Neural cell (in vitro differentiated cells): ENCODE data around the gene KRTAP5-10. TPM values are rescaled to one million over a fixed set of nuclear protein-coding genes. Genes with fewer than 3 reads are reported as not detected.
"Not testable (repeated sequence)": the region's sequence is repeated elsewhere in the genome, so short reads cannot be mapped to it uniquely, and the experiment has no call there.

ENCODE experiments used
- H2AFZ ChIP-seq: fragments of 200-600, 300-800 bp; sonication (generic), shearing (Covaris generic); 2 replicates; pipeline ENCODE4 v1.6.0; 2014; ENCODE audit warnings: low read depth, mild to moderate bottlenecking, antibody characterized with exemption, low read length, moderate library complexity
- H3F3A ChIP-seq: fragments of 200-600 bp; shearing (Covaris generic); 2 replicates; pipeline ENCODE4 v1.6.1; 2016; ENCODE audit warnings: mild to moderate bottlenecking, moderate library complexity, mixed read lengths, antibody characterized with exemption, low read length; ENCODE audit not compliant: insufficient read depth, poor library complexity, severe bottlenecking
- H3K27ac ChIP-seq: fragments of 200-600, 300-800 bp; sonication (generic), shearing (Covaris generic); 2 replicates; pipeline ENCODE4 v1.5.1; 2014; ENCODE audit warnings: mild to moderate bottlenecking, low read length, moderate library complexity
- H3K27me3 ChIP-seq: fragments of 300-800, 200-600 bp; sonication (generic), shearing (Covaris generic); 2 replicates; pipeline ENCODE4 v1.6.0; 2014; ENCODE audit warnings: mild to moderate bottlenecking, low read depth, low read length, moderate library complexity; ENCODE audit not compliant: insufficient read depth
- H3K36me3 ChIP-seq: fragments of 300-800, 200-600 bp; sonication (generic), shearing (Covaris generic); 2 replicates; pipeline ENCODE4 v1.5.1; 2014; ENCODE audit warnings: mild to moderate bottlenecking, antibody characterized with exemption, low read length, moderate library complexity; ENCODE audit not compliant: insufficient read depth
- H3K4me2 ChIP-seq: fragments of 300-800, 200-600 bp; sonication (generic), shearing (Covaris generic); 2 replicates; pipeline ENCODE4 v1.6.0; 2014; ENCODE audit warnings: mild to moderate bottlenecking, low read length
- H3K4me3 ChIP-seq: fragments of 300-800, 200-600 bp; sonication (generic), shearing (Covaris generic); 2 replicates; pipeline ENCODE4 v1.5.1; 2014; ENCODE audit warnings: mild to moderate bottlenecking, low read length, moderate library complexity
- H3K79me2 ChIP-seq: fragments of 200-600 bp; shearing (Covaris generic); replicated peaks from 2 replicates; pipeline ENCODE4 v1.6.0; 2014; ENCODE audit warnings: mild to moderate bottlenecking, low read length, moderate library complexity; ENCODE audit not compliant: insufficient read depth
- H3K9ac ChIP-seq: fragments of 300-800, 200-600 bp; sonication (generic), shearing (Covaris generic); 2 replicates; pipeline ENCODE4 v1.6.1; 2016; ENCODE audit warnings: mild to moderate bottlenecking, low read length, mixed read lengths
- H3K9me2 ChIP-seq: fragments of 200-600 bp; shearing (Covaris generic); 2 replicates; pipeline ENCODE4 v1.6.1; 2016; ENCODE audit warnings: mild to moderate bottlenecking, low read length, mixed read lengths; ENCODE audit not compliant: insufficient read depth
- H3K9me3 ChIP-seq: fragments of 200-600, 300-800 bp; sonication (generic), shearing (Covaris generic); 2 replicates; pipeline ENCODE4 v1.6.1; 2016; ENCODE audit warnings: mild to moderate bottlenecking, mixed run types, low read length, moderate library complexity, mixed read lengths
- H4K20me1 ChIP-seq: fragments of 200-600 bp; shearing (Covaris generic); 2 replicates; pipeline ENCODE4 v1.6.1; 2016; ENCODE audit warnings: mild to moderate bottlenecking, mixed run types; ENCODE audit not compliant: insufficient read depth
- CTCF ChIP-seq: fragments of 450-650 bp; IDR thresholded peaks from 2 replicates; pipeline ENCODE4 v1.5.1; 2014; ENCODE audit warnings: antibody characterized with exemption, mild to moderate bottlenecking, moderate library complexity; ENCODE audit not compliant: poor library complexity, severe bottlenecking
- EP300 ChIP-seq: fragments of 450-650 bp; conservative IDR thresholded peaks from 2 replicates; pipeline ENCODE4 v1.6.1; 2014; ENCODE audit warnings: antibody characterized with exemption, mild to moderate bottlenecking, moderate library complexity; ENCODE audit not compliant: poor library complexity, severe bottlenecking
- EZH2 ChIP-seq: fragments of 200-600, 300-800 bp; shearing (Covaris generic), sonication (generic); IDR thresholded peaks from 2 replicates; pipeline ENCODE4 v1.6.1; 2014; ENCODE audit warnings: antibody characterized with exemption, low read length, borderline replicate concordance, mild to moderate bottlenecking; ENCODE audit not compliant: insufficient read depth, poor library complexity, severe bottlenecking
- MXI1 ChIP-seq: fragments of 450-650 bp; conservative IDR thresholded peaks from 2 replicates; pipeline ENCODE4 v1.6.1; 2014; ENCODE audit warnings: antibody characterized with exemption, mild to moderate bottlenecking; ENCODE audit not compliant: poor library complexity, severe bottlenecking
- POLR2AphosphoS5 ChIP-seq: IDR thresholded peaks from 2 replicates; pipeline ENCODE4 v1.6.1; 2012
- RAD21 ChIP-seq: fragments of 450-650 bp; conservative IDR thresholded peaks from 2 replicates; pipeline ENCODE4 v1.6.1; 2014; ENCODE audit warnings: antibody characterized with exemption, mild to moderate bottlenecking, moderate library complexity
- REST ChIP-seq: IDR thresholded peaks from 2 replicates; pipeline ENCODE4 v1.6.1; 2012; ENCODE audit warnings: borderline replicate concordance
- SMC3 ChIP-seq: fragments of 450-650 bp; conservative IDR thresholded peaks from 2 replicates; pipeline ENCODE4 v1.6.1; 2014; ENCODE audit warnings: antibody characterized with exemption, mild to moderate bottlenecking, moderate library complexity; ENCODE audit not compliant: poor library complexity
- TAF1 ChIP-seq: IDR thresholded peaks from 2 replicates; pipeline ENCODE4 v1.6.1; 2012; ENCODE audit warnings: low read depth
- polyA plus RNA-seq: library from polyadenylated mRNA; depleted of rRNA; stranded (reverse); fragments of >200 nt; gene quantifications from 2 replicates; pipeline ENCODE4 v1.2.3, GENCODE V29; 2014

KRTAP5-10 gene
- polyA plus RNA-seq, 1 donor from 2014 or later: not detected

- H3K79me2 ChIP-seq: no peaks in the 10 kb centered on the region
- no peak overlapping the region for H3K9ac ChIP-seq
- no peaks in the 10 kb centered on the region for H3K9me3 ChIP-seq
- H3K27ac ChIP-seq: no peak overlapping the region
- H3K4me2 ChIP-seq: no peak overlapping the region
- no peaks in the 10 kb centered on the region for H4K20me1 ChIP-seq
- H3K9me2 ChIP-seq: no peaks in the 10 kb centered on the region
- H3K27me3 ChIP-seq: no peaks in the 10 kb centered on the region
- H2AFZ ChIP-seq: no peak overlapping the region
- no peaks in the 10 kb centered on the region for H3F3A ChIP-seq
- no peaks in the 10 kb centered on the region for H3K36me3 ChIP-seq
- no peak overlapping the region for H3K4me3 ChIP-seq
- TF ChIP-seq RAD21 (no peak), TAF1 (no peak), SMC3 (no peak), EP300 (no peak), REST (no peak), EZH2 (no peak), MXI1 (no peak), POLR2AphosphoS5 (no peak), CTCF (no peak)
Measured at GRCh38 chr11:71539017-71539416, 26.3 kb upstream of the KRTAP5-10 start.

- H4K20me1 ChIP-seq, H3K9me2 ChIP-seq, H3K79me2 ChIP-seq, H2AFZ ChIP-seq, H3K27me3 ChIP-seq, H3K27ac ChIP-seq, H3F3A ChIP-seq, H3K36me3 ChIP-seq, H3K4me3 ChIP-seq, H3K4me2 ChIP-seq, H3K9me3 ChIP-seq, H3K9ac ChIP-seq: not testable (repeated sequence)
Measured at GRCh38 chr11:71539971-71540370, 25.4 kb upstream of the KRTAP5-10 start.

DNA sequence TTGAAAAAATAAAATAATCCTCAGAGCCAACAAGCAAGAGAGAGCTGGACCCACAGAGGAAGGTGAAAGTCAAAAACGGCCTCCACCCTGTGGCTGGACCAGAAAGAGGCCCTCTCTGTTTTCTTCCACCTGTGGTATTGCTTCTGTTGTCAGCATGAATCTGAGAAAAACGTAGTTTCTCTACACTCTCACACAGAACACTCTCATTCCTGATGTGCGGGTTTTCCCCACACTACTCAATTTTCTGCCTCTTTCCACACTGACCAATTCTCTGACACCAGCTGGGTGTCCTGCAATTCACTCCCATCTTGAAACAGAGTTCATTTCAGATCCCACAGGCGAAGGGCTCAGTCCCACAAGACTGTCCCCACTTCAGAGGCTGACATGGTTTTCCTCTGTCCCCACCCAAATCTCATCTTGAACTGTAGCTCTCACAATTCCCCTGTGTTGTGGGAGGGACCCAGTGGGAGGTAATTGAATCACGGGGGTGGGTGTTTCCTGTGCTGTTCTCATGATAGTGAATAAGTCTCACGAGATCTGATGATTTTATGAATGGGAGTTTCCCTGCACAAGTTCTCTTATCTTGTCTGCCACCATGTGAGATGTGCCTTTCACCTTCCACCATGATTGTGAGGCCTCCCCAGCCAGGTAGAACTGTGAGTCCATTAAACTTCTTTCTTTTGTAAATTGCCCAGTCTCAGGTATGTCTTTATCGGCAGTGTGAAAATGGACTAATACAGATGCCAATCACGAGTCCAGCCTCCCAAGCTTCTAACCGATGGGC, 24.6 kb upstream of the KRTAP5-10 start:
- not testable (repeated sequence) for H3K27me3 ChIP-seq

More for the DNA sequence above, 24.6 kb upstream of the KRTAP5-10 start:
- H3K27ac ChIP-seq, H4K20me1 ChIP-seq, H3K9me3 ChIP-seq, H3K4me2 ChIP-seq, H3K4me3 ChIP-seq, H2AFZ ChIP-seq, H3K9ac ChIP-seq, H3K9me2 ChIP-seq, H3K79me2 ChIP-seq, H3K36me3 ChIP-seq, H3F3A ChIP-seq: not testable (repeated sequence)
